Peyer's patch (tissue), 4 donors: ENCODE data around the gene FUT1. TPM values are rescaled to one million over a fixed set of nuclear protein-coding genes. Genes with fewer than 3 reads are reported as not detected.

Experiments
- DNase-seq, 3 donors: peaks; one replicate each; pipeline ENCODE4 v3.0.0-alpha.2; 2017 to 2019
- H3K27ac ChIP-seq, 4 donors: fragments of 200-600 bp; sonication (generic); one replicate each; pipeline ENCODE4 v1.5.1; 2016 to 2019
- H3K27me3 ChIP-seq, 2 donors: fragments of 200-600 bp; sonication (generic); one replicate each; pipeline ENCODE4 v1.5.1; 2019
- H3K36me3 ChIP-seq, 3 donors: fragments of 200-600 bp; sonication (generic); one replicate each; pipeline ENCODE4 v1.5.1; 2016 to 2019
- H3K4me1 ChIP-seq, 4 donors: fragments of 200-600 bp; sonication (generic); one replicate each; pipeline ENCODE4 v1.5.1; 2016 to 2019
- H3K4me3 ChIP-seq, 4 donors: fragments of 200-600 bp; sonication (generic); 1 replicate in 3 of 4; 2 replicates in 1 of 4; pipeline ENCODE4 v1.5.1; 2016 to 2019; ENCODE audit warnings: mild to moderate bottlenecking in 1 of 4
- H3K9me3 ChIP-seq, 4 donors: fragments of 200-600 bp; sonication (generic); one replicate each; pipeline ENCODE4 v1.5.1; 2016 to 2019; ENCODE audit warnings: mild to moderate bottlenecking in 1 of 4
- CTCF ChIP-seq, 6 experiments: fragments of 450-650 bp in 4 of 6; fragments of 200-600 bp in 2 of 6; sonication (generic) in 1 of 6; IDR thresholded peaks; one replicate each; pipeline ENCODE4 v1.5.1; 2017 to 2019; ENCODE audit warnings: antibody characterized with exemption in 6 of 6, mild to moderate bottlenecking in 3 of 6, moderate library complexity in 1 of 6
- POLR2A ChIP-seq, 2 donors: fragments of 450-650 bp; IDR thresholded peaks; one replicate each; pipeline ENCODE4 v1.5.1; 2017; ENCODE audit warnings: antibody characterized with exemption in 2 of 2, mild to moderate bottlenecking in 2 of 2, moderate library complexity in 2 of 2
- total RNA-seq, 4 donors: library from RNA; depleted of rRNA; stranded (reverse); fragments of >200 nt; gene quantifications; one replicate each; pipeline ENCODE4 v1.1.0, GENCODE V29; 2016

Gene FUT1
- total RNA-seq, 4 donors from 2014 or later = 0.38 to 1.2 (median 0.68) TPM

GRCh38 chr19:48784527-48784926 is 32.1 kb upstream of the FUT1 start:
- Histone ChIP-seq H3K27ac (no peak overlapping the region), H3K9me3 (no peaks in the 10 kb centered on the region), H3K4me3 (no peak overlapping the region), H3K36me3 (no peaks in the 10 kb centered on the region), H3K27me3 (no peaks in the 10 kb centered on the region), H3K4me1 (peaks cover 0 to 31% (median 0%) of the 10 kb centered on the region in 4 donors)
- TF ChIP-seq CTCF (IDR thresholded peaks at IDR 0.05) (peak in 2 of 6 experiments; percentile 13 to 19), POLR2A (IDR thresholded peaks at IDR 0.05) (no peak)
- DNase-seq = no peak

- H3K27me3 ChIP-seq = no peaks in the 10 kb centered on the region
- DNase-seq = peak in 2 of 3 donors; percentile 67 to 84
- H3K4me1 ChIP-seq = peaks cover 0 to 31% (median 0%) of the 10 kb centered on the region in 4 donors
- peak overlapping the region in 2 of 4 donors; percentile 50 to 72 for H3K27ac ChIP-seq
- H3K4me3 ChIP-seq = no peak overlapping the region
- no peak for TF ChIP-seq POLR2A (IDR thresholded peaks at IDR 0.05)
- no peak for TF ChIP-seq CTCF (IDR thresholded peaks at IDR 0.05)
- H3K9me3 ChIP-seq = no peaks in the 10 kb centered on the region
- no peaks in the 10 kb centered on the region for H3K36me3 ChIP-seq
These were observed 28.4 kb upstream of the FUT1 start for GRCh38 chr19:48780631-48781391.

- H3K27me3 ChIP-seq = no peaks in the 10 kb centered on the region
- H3K4me1 ChIP-seq = peaks cover 0 to 31% (median 0%) of the 10 kb centered on the region in 4 donors
- H3K27ac ChIP-seq = no peak overlapping the region
- no peaks in the 10 kb centered on the region for H3K36me3 ChIP-seq
- DNase-seq = no peak
- no peaks in the 10 kb centered on the region for H3K9me3 ChIP-seq
- TF ChIP-seq POLR2A (IDR thresholded peaks at IDR 0.05) (no peak), CTCF (IDR thresholded peaks at IDR 0.05) (no peak)
- no peak overlapping the region for H3K4me3 ChIP-seq
These were observed 27.2 kb upstream of the FUT1 start for GRCh38 chr19:48779636-48780035.

GRCh38 chr19:48777720-48778119 is 25.3 kb upstream of the FUT1 start:
- Histone ChIP-seq H3K4me3 (no peak overlapping the region), H3K4me1 (peaks cover 0 to 23% (median 0%) of the 10 kb centered on the region in 4 donors), H3K27ac (no peak overlapping the region), H3K27me3 (no peaks in the 10 kb centered on the region), H3K36me3 (no peaks in the 10 kb centered on the region), H3K9me3 (no peaks in the 10 kb centered on the region)
- TF ChIP-seq POLR2A (IDR thresholded peaks at IDR 0.05) (no peak), CTCF (IDR thresholded peaks at IDR 0.05) (no peak)
- no peak for DNase-seq

- TF ChIP-seq POLR2A (IDR thresholded peaks at IDR 0.05) = no peak
- no peak for TF ChIP-seq CTCF (IDR thresholded peaks at IDR 0.05)
- Histone ChIP-seq H3K36me3 (no peaks in the 10 kb centered on the region), H3K27me3 (no peaks in the 10 kb centered on the region), H3K4me1 (peaks cover 0 to 17% (median 0%) of the 10 kb centered on the region in 4 donors), H3K9me3 (no peaks in the 10 kb centered on the region), H3K27ac (no peak overlapping the region), H3K4me3 (no peak overlapping the region)
- no peak for DNase-seq
These were observed 24.7 kb upstream of the FUT1 start for GRCh38 chr19:48777139-48777538.
